Ishikawa (cell line): ENCODE measurements around the gene TACC2.

Experiments
- CEBPB ChIP-seq: IDR thresholded peaks from 2 replicates; pipeline ENCODE4 v1.6.1; 2012
- CREB1 ChIP-seq: IDR thresholded peaks from 2 replicates; pipeline ENCODE4 v1.6.1; 2012; ENCODE audit warnings: low read depth
- EGR1 ChIP-seq: IDR thresholded peaks from 2 replicates; pipeline ENCODE4 v1.6.1; 2012
- EP300 ChIP-seq: IDR thresholded peaks from 2 replicates; pipeline ENCODE4 v1.6.1; 2012; ENCODE audit warnings: borderline replicate concordance
- FOXM1 ChIP-seq: IDR thresholded peaks from 2 replicates; pipeline ENCODE4 v1.6.1; 2012; ENCODE audit warnings: low read depth, borderline replicate concordance
- MAX ChIP-seq: IDR thresholded peaks from 2 replicates; pipeline ENCODE4 v1.6.1; 2012
- NFIC ChIP-seq: IDR thresholded peaks from 2 replicates; pipeline ENCODE4 v1.6.1; 2012
- RAD21 ChIP-seq: IDR thresholded peaks from 2 replicates; pipeline ENCODE4 v1.6.1; 2012; ENCODE audit warnings: low read depth
- REST ChIP-seq: IDR thresholded peaks from 2 replicates; pipeline ENCODE4 v1.6.1; 2012; ENCODE audit warnings: low read depth, mild to moderate bottlenecking
- TAF1 ChIP-seq: IDR thresholded peaks from 2 replicates; pipeline ENCODE4 v1.6.1; 2012; ENCODE audit warnings: low read depth, mild to moderate bottlenecking
- TCF12 ChIP-seq: IDR thresholded peaks from 2 replicates; pipeline ENCODE4 v1.6.1; 2012; ENCODE audit warnings: low read depth
- TEAD4 ChIP-seq: IDR thresholded peaks from 2 replicates; pipeline ENCODE4 v1.6.1; 2012
- USF1 ChIP-seq: IDR thresholded peaks from 2 replicates; pipeline ENCODE4 v1.6.1; 2012
- YY1 ChIP-seq: IDR thresholded peaks from 2 replicates; pipeline ENCODE4 v1.6.1; 2012; ENCODE audit warnings: low read depth
- ZBTB7A ChIP-seq: IDR thresholded peaks from 2 replicates; pipeline ENCODE4 v1.6.1; 2012; ENCODE audit warnings: low read depth

Gene TACC2

DNA sequence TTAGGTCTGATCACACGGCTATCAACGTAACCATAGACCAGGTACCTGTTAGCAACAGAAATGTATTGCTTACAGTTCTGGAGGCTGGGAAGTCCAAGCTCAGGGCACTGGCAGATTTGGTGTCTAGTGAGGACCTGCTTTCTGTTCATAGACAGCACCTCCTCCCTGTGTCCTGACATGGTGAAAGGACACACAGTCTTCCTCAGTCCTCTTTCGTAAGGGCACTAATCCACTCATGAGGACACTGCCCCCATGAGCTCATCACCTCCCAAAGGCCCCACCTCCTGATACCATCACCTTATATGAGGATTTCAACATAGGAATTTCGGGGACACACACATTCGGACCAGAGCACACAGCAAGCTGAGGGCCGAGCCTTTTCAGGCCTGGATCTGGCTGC lies 210.7 kb downstream of the TACC2 start:
- TF ChIP-seq CREB1 (no peak), USF1 (no peak), YY1 (no peak), REST (no peak), TEAD4 (no peak), RAD21 (no peak), EP300 (no peak), FOXM1 (no peak), CEBPB (no peak), EGR1 (no peak), TAF1 (no peak), MAX (no peak), NFIC (no peak), ZBTB7A (no peak), TCF12 (no peak)

DNA sequence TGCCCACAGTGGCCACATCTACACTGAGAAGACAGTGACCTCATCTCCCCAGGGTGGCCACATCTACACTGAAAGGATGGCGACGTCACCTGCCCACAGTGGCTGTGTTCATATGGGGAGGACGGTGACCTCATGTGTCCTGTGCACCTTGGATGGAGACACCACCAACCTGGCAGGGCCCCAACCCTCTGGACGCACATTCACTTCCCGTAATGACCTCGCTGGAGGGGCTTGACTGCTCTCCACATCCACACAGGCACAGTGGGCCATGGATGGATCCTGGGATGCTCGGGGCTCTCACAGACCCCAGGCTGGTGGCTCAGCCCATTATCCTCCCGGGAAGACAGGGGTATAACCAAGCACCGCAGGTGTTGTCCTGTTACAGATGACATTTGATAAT lies 212.4 kb downstream of the TACC2 start:
- no peak for TF ChIP-seq TEAD4
- no peak for TF ChIP-seq CREB1
- TF ChIP-seq MAX = no peak
- no peak for TF ChIP-seq CEBPB
- no peak for TF ChIP-seq YY1
- no peak for TF ChIP-seq EP300
- TF ChIP-seq REST = no peak
- TF ChIP-seq USF1 = no peak
- TF ChIP-seq NFIC = no peak
- TF ChIP-seq TAF1 = no peak
- TF ChIP-seq FOXM1 = no peak
- no peak for TF ChIP-seq RAD21
- TF ChIP-seq TCF12 = no peak
- no peak for TF ChIP-seq EGR1
- TF ChIP-seq ZBTB7A = no peak

DNA sequence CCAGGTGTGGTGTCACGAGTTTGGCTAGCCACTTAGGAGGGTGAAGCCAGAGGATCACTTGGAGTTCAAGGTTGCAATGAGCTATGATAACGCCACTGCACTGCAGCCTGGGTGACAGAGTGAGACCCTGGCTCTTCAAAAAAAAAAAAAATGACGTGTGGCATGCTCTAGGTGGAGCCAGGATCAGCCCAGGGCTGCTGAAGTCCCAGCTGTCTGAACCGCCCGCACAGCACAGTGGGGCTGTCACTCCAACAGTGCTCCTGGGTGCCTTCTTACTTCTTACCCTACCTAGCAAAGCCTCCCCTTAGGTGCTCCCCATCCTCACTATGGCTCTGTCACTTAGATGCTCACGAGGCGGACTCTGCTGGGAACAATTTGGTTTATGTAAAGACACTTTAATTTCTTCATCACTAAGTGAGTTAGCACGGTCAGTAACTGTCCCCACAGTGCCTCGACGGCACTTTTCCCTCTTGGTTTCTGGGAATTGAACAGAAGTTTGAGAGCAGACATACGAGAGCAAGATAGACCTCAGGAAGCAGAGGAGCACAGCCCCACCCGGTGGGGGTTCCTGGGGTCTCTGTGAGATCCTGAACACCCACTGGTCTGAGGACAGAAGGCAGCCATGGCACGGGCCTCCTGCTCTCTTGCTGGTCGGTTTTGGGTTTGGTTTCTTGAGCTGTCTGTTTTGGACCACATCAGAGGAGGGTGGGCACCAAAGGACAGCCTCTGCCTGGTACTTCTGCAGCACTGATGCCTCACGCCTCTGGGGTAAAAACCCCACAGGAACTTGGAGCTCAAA lies 215.9 kb downstream of the TACC2 start:
- TF ChIP-seq TEAD4 (no peak), CREB1 (no peak), TAF1 (no peak), USF1 (no peak)

DNA sequence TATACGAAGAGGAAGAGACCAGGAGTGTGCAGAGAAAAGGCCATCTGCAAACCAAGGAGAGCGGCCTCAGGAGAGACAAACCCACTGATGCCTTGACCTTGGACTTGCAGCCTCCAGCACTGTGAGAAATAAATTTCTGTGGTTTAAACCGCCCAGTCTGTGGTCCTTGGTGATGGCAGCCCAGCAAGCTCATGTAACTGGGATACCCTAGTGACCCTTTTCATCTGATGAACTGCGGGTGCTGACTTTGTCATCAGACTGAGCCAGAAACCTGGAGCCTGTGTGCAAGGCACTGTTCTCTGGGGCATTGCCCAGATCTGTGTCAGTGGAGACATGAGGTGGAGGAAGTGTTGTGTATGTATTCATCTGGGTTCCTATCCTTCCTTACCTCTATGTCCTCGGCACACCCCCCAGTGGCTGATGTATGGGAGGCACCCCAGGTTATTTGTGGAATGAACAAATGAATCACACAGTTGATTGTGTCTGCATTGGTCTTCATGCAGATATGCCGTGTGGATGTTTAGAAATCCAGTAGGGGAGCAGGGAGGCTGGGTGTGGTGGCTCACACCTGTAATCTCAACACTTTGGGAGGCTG lies 217.6 kb downstream of the TACC2 start:
- TF ChIP-seq TAF1 (no peak), CREB1 (no peak), RAD21 (no peak), CEBPB (no peak), USF1 (no peak), EGR1 (no peak), TEAD4 (no peak), YY1 (no peak), REST (no peak), TCF12 (no peak), EP300 (no peak), FOXM1 (no peak), ZBTB7A (no peak), NFIC (no peak), MAX (no peak)
